HG02840 (cell line): Measurements from ENCODE around the gene LRIG3.
"Not testable (repeated sequence)": the region's sequence is repeated elsewhere in the genome, so short reads cannot be mapped to it uniquely, and the experiment has no call there.

Experiments
- ATAC-seq: cut with Tn5 transposase; IDR thresholded peaks from one replicate; pipeline ENCODE4 v1.9.1; 2021; ENCODE audit warnings: mild to moderate bottlenecking, moderate library complexity, moderate number of reproducible peaks; ENCODE audit not compliant: unreplicated experiment, low FRiP score

LRIG3 gene, protein sequence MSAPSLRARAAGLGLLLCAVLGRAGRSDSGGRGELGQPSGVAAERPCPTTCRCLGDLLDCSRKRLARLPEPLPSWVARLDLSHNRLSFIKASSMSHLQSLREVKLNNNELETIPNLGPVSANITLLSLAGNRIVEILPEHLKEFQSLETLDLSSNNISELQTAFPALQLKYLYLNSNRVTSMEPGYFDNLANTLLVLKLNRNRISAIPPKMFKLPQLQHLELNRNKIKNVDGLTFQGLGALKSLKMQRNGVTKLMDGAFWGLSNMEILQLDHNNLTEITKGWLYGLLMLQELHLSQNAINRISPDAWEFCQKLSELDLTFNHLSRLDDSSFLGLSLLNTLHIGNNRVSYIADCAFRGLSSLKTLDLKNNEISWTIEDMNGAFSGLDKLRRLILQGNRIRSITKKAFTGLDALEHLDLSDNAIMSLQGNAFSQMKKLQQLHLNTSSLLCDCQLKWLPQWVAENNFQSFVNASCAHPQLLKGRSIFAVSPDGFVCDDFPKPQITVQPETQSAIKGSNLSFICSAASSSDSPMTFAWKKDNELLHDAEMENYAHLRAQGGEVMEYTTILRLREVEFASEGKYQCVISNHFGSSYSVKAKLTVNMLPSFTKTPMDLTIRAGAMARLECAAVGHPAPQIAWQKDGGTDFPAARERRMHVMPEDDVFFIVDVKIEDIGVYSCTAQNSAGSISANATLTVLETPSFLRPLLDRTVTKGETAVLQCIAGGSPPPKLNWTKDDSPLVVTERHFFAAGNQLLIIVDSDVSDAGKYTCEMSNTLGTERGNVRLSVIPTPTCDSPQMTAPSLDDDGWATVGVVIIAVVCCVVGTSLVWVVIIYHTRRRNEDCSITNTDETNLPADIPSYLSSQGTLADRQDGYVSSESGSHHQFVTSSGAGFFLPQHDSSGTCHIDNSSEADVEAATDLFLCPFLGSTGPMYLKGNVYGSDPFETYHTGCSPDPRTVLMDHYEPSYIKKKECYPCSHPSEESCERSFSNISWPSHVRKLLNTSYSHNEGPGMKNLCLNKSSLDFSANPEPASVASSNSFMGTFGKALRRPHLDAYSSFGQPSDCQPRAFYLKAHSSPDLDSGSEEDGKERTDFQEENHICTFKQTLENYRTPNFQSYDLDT

GRCh38 chr12:58920102-58920960 is at the start of gene LRIG3:
LRIG3 (minus strand) TSS chr12:58920504; CDS start chr12:58920235, 269 bp downstream.
- peak; percentile 92 for ATAC-seq

- no peak for ATAC-seq
Observed at GRCh38 chr12:58969237-58969636, 48.9 kb upstream of the LRIG3 start.

DNA sequence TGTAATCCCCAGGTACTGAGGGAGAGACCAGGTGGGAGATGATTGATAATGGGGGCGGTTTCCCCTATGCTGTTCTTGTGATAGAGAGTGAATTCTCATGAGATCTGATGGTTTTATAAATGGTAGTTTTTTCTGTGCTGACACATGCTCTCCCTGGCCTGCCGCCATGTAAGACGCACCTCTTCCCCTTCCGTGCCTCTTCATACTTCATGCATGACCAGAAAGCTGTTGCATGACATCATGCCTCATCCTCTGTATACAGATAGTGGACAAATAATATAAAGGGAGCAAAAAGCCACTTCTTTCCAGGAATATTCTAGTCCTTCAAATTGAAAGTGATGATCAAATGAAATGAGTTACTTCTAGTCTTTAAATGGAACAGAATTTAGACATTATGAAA is 47.3 kb upstream of the LRIG3 start:
- no peak for ATAC-seq

DNA sequence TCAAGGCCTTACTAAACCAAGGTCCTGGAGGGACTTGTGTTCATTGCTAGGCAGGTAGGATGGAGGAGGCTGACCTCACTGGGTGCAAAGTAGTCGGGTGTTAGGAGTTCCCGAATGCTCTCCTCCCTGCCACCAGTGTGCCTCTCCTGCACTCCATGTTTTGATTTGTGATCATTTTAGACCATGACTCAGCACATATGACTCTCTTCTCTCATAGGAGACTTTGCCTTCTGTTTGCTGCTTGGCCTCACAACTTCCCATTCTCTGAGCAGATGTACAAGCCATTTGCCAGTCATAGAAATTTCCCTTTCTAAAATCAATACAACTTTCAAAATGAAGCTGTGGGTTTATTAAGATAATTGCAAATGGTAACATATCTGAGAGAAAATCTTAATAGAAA is 46.6 kb upstream of the LRIG3 start:
- ATAC-seq: no peak

- ATAC-seq: no peak
Observed at GRCh38 chr12:58965568-58965967, 45.3 kb upstream of the LRIG3 start.

DNA sequence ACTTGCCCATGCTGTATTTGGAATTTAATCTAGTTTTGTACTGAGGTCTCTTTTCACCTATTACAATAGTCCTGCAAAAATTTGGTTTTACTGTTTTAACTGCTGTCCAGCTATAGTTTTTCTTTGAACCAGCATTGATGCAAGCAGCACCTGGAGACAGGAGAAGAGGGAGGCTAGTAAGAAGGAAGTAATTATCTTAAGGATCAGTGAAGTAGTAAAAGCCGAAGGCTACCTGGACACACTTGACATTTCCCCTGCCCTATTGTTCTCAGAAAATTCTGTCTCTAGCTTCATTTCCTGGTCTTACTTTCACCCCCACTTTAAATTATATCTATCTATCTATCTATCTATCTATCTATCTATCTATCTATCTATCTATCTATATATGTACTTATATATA is 43.5 kb upstream of the LRIG3 start:
- ATAC-seq: no peak

- ATAC-seq: no peak
Observed at GRCh38 chr12:58961906-58962305, 41.6 kb upstream of the LRIG3 start.

GRCh38 chr12:58961166-58961565 is 40.9 kb upstream of the LRIG3 start:
- ATAC-seq: no peak

DNA sequence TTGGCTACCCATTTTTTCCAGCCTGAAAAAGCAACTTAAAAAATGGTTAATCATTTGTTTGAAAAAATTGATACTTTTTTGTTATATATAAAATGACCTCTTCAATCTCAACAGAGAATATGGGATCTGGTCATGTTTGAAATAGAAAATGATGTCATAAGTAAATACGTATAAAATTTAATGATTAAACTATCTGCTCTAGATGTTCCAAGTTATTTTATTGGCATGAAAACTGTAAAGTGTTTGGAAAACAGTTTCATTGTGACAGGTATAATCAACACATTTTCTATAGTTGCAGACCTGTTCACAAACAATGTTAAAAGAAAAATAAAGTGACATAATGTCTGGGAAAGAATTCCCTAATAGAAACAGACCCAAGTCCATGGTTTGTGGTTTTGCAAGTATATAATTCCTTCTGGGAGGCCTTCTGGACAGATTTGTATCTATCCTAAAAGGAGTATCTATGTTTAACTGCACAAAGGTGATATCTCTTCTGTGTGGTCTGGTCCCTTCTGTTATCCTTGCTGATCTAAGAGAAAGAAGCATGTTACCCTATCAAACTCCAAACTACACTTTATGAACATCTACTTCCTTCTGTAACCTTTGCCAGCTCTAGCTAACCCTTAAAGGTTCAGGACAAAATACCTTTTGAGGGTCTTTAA is 39.5 kb upstream of the LRIG3 start:
- ATAC-seq: no peak

DNA sequence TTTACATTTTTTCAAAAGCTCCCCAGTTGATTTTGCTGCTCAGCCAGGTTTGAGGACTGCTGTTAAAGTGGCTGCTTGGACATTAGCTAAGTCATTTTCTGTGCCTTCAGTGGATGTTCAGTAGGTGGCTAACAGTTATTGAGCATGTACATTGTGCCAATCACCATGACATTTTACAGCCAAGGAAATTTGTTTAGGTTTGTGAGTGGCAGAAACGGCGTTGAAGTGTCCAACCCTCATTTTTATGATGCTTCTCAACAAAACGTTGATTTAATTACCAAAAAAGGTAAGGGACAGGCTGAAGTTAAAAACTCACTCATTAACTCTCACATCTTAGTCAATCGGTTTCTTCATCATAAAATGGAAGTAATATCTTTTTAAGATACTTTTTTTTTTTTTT is 37.0 kb upstream of the LRIG3 start:
- ATAC-seq: no peak

- no peak for ATAC-seq
Observed at GRCh38 chr12:58955849-58956248, 35.5 kb upstream of the LRIG3 start.

DNA sequence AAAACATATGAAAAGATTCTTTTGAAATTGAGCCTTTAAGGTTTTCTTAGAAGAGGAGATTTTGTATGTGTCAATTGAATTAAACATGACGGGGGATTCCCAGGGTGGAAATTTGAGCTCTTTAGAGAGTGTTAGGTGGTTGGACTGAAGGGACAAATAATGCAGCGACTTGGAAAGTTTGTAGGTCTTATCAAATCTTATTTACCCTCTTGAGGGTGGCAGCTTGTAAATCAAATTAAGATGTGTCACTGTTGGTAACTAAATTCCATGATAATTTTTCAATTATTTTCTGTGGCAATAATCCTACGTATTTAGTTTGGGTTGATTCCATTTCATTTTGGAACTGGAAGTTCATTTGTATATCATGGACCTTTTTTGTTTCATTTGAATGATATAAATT is 33.7 kb upstream of the LRIG3 start:
- no peak for ATAC-seq

DNA sequence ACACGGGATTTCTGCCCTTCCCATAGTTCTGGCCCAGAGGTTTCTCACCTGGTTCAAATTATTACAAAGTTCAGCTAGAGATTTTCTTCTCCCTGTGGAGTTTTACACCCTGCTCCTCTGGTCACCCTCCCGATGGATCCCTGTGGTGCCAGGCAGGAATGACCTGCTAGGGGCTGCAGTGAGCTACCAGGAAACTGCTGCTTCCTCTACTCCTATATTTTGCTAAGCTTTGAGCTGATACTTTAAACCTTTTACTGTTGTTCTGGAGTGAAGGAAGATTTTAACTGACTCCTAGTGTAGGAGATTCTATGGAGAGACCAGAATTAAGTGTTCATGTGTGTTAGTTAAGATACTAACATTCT is 30.4 kb upstream of the LRIG3 start:
- ATAC-seq: no peak

DNA sequence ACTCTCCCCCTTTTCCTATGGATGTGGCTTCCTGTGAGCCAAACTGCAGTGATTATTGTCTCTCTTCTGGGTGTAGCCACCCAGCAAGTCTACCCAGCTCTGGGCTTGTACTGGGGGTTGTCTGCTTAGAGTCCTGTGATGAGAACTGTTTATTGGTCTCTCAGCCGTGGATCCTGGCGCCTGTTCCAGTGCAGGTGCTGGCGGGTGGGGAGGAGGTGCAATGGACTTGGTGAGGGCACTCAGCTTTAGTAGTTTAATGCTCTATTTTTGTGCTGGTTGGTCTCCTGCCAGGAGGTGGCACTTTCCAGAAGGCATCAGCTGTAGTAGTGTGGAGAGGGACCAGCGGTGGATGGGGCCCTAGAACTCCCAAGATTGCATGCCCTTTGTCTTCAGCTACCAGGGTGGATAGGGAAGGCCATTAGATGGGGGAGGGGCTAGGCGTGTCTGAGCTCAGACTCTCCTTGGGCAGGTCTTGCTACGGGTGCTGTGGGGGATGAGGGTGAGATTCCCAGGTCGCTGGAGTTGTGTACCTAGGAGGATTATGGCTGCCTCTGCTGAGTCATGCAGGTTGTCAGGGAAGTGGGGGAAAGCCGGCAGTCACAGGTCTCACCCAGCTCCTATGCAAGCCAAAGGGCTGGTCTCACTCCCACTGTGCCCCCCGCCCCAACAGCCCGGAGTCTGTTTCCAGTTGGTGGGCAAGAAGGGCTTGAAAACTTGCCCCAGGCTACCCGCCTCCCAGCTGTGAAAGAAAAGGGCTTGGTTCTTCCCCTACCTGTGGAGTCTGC is 29.8 kb upstream of the LRIG3 start:
- not testable (repeated sequence) for ATAC-seq

- no peak for ATAC-seq
Observed at GRCh38 chr12:58943079-58943478, 22.8 kb upstream of the LRIG3 start.

DNA sequence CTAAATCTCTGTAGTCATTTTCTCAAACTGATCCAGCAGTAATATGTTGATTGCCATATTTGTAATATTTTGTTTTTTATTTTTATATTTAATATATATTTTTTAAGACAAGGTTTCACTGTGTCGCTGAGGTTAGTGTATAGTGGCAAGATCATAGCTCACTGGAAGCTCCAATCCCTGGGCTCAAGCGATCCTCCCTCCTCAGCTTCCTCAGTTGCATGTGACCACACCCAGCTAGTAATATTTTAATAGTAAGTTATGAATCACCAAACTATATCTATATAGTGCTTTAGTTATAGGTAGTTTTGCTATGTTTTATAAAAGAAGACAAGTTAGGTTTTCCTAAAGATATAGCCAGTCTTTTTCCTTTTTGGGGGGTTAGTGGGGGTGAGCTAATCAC is 22.0 kb upstream of the LRIG3 start:
- no peak for ATAC-seq

GRCh38 chr12:58939399-58940100 is 19.2 kb upstream of the LRIG3 start:
- no peak for ATAC-seq

DNA sequence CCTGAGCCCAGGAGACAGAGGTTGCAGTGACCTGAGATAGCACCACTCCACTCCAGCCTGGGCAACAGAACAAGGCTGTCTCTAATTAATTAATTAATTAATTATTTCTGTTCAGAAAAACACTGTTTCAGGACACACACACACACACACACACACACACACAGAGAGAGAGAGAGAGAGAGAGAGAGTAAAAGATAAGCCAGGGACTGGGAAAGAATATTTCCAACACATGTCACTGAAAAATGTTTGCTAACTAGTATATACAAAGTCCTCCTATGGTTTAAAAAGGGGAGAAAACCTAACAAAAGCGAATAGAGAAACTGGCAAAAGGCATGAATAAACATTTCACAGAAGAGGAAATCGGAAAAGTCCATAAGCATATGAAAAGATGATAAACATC is 18.1 kb upstream of the LRIG3 start:
- no peak for ATAC-seq
